ENCODE data around the gene AIRE. TPM values are rescaled to one million over a fixed set of nuclear protein-coding genes. Genes with fewer than 3 reads are reported as not detected.

Gene AIRE
- polyA plus RNA-seq, 1 experiment: not detected

DNA sequence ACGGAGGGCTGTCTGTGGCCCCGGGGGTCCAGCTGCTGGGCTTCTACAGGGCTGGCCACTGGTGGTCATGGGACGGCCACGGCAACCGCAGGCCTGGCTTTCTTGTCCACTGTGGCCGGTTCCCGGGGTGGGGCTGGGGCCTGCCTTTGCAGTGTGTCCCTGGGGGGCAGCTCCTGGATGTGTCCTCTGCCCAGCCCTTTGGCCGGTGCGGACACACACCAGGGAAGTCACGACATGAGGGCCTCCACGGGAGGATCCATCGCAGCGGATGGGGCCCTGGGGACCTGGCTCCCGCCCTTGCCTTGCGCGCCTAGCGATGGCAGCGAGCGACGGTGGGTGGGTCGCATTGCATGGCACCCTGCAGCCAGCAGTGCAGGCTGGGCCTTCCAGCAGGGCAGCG, 32.2 kb downstream of the AIRE start:
- Histone ChIP-seq H3K27ac (ENCODE audit: low read depth, low read length) (no peak overlapping the region), H3K27me3 (ENCODE audit: control insufficient read depth, insufficient read depth, low read length) (no peaks in the 10 kb centered on the region), H3K4me3 (ENCODE audit: low read depth, low read length) (no peak overlapping the region), H3K9me3 (ENCODE audit: control insufficient read depth, insufficient read depth, low read length) (no peaks in the 10 kb centered on the region; the same call in 1 of the 2 replicates)
- ChIA-PET POLR2A (no interaction called here), CTCF (no interaction called here)
- no peak for DNase-seq (ENCODE audit: low read depth, low spot score)
- TF ChIP-seq, protein P1, sequence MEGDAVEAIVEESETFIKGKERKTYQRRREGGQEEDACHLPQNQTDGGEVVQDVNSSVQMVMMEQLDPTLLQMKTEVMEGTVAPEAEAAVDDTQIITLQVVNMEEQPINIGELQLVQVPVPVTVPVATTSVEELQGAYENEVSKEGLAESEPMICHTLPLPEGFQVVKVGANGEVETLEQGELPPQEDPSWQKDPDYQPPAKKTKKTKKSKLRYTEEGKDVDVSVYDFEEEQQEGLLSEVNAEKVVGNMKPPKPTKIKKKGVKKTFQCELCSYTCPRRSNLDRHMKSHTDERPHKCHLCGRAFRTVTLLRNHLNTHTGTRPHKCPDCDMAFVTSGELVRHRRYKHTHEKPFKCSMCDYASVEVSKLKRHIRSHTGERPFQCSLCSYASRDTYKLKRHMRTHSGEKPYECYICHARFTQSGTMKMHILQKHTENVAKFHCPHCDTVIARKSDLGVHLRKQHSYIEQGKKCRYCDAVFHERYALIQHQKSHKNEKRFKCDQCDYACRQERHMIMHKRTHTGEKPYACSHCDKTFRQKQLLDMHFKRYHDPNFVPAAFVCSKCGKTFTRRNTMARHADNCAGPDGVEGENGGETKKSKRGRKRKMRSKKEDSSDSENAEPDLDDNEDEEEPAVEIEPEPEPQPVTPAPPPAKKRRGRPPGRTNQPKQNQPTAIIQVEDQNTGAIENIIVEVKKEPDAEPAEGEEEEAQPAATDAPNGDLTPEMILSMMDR (IDR thresholded peaks at IDR 0.05; ENCODE audit: low read depth, low read length): no peak

DNA sequence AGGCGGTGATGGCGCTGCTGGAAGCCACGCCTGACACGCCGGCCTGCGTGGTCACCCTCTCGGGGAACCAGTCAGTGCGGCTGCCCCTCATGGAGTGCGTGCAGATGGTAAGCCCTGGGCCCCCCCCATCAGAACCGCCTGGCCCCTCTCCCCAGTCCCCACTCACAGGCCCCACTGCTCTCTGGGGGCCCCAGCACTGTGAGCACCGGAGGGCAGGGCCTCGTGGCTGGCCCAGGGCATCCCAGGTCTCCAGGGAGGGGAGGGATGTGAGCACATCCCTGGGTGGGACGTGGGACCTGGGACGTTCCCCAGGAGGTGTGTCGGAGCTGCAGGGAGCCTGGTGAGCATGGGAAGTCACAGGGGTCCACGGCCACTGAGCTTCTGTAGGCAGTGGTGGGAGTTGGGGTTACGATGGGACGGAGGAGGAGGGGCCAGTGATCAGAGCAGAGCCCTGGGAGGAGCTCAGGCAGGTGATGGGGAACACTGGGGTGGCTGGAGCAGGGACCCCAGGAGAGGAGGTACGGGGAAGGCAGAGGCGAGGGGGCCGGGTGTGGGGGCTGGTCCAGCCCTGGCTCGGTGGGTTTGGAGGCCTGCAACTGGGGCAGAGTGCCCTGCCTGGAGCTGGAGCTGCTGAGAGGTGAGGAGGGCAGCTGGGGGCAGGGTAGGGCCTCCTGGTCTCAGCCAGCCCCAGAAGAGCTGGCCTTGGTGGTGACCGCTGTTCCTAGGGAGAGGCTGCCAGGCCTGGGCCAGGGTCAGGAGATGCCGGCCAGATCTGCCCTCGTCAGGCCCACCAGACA, 33.0 kb downstream of the AIRE start:
- Histone ChIP-seq H3K27ac (ENCODE audit: low read depth, low read length) (no peak overlapping the region), H3K4me3 (ENCODE audit: low read depth, low read length) (no peak overlapping the region), H3K9me3 (ENCODE audit: control insufficient read depth, insufficient read depth, low read length) (no peaks in the 10 kb centered on the region; the same call in 1 of the 2 replicates), H3K27me3 (ENCODE audit: control insufficient read depth, insufficient read depth, low read length) (no peaks in the 10 kb centered on the region)
- POLR2A ChIA-PET: interaction anchor here (0.7 to 1.3 kb wide), 2 partner anchors 15 to 20 kb away, joined by 3 to 4 read pairs; no protein-coding TSS in a partner anchor
- TF ChIP-seq, protein P1 (IDR thresholded peaks at IDR 0.05; ENCODE audit: low read depth, low read length): no peak
- CTCF ChIA-PET: interaction anchor here (1.2 kb wide), 1 partner anchor 13 kb away, joined by 3 read pairs; no protein-coding TSS in a partner anchor
- no peak for DNase-seq (ENCODE audit: low read depth, low spot score)

DNA sequence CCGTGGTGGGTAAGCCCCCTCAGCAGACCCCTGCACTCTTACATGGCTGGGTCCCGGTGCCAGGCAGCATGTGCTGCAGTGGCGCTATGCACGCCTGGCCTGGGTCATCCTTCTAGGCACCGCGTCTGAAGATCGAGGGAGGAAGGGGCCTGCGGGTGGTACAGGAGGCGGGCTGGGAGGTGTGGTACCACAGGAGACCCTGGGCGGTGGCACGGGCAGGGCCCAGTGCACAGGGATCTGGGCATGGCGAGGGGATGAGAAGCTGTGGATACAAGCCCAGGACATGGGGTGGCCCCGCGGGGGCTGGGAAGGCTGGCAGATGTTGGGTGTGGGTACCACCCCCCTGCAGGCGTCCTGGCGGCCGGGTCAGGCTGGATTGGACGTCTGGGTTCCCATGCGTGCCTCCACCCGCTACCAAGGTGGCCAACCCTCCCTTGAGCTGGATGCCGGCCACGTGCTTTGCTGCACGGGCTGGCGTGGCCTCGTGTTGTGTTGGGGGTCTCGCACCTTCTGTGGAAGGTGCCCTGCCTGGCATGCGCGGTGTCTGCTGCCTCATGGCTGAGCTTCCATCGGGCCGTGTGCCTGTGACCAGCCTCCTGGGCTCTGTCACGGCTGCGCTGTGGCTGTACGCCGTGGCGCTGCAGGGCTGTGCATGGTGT, 33.9 kb downstream of the AIRE start:
- POLR2A ChIA-PET: interaction anchor here (0.7 to 1.3 kb wide), 2 partner anchors 14 to 19 kb away, joined by 3 to 4 read pairs; no protein-coding TSS in a partner anchor
- no peak overlapping the region for H3K27ac ChIP-seq (ENCODE audit: low read depth, low read length)
- no peak for DNase-seq (ENCODE audit: low read depth, low spot score)
- H3K27me3 ChIP-seq (ENCODE audit: control insufficient read depth, insufficient read depth, low read length): no peaks in the 10 kb centered on the region
- CTCF ChIA-PET: interaction anchor here (1.2 kb wide), 1 partner anchor 14 kb away, joined by 3 read pairs; no protein-coding TSS in a partner anchor
- no peaks in the 10 kb centered on the region; the same call in 1 of the 2 replicates for H3K9me3 ChIP-seq (ENCODE audit: control insufficient read depth, insufficient read depth, low read length)
- TF ChIP-seq, protein P1 (IDR thresholded peaks at IDR 0.05; ENCODE audit: low read depth, low read length): no peak
- no peak overlapping the region for H3K4me3 ChIP-seq (ENCODE audit: low read depth, low read length)

DNA sequence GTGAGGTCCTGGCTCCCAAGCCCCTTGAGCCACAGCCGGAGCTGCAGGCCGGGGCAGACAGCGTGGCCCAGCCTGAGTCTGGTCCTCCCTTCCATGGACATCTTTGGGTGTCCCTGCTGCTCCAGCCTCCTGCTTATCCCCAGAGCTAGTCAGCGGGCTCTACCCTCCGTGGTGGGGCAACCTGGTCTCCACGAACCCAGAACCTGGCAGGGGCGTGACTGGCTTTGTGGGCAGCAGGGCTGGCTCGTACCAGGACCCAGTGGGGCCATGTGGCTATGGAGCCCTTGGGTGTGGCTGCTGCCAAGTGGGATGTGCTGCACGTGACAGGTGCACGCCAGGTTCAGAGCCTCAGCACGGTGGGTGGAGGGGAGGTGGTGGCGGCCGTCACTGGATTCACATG, 35.2 kb downstream of the AIRE start:
- CTCF ChIA-PET: no interaction called here
- POLR2A ChIA-PET: no interaction called here
- DNase-seq (ENCODE audit: low read depth, low spot score): no peak
- H3K4me3 ChIP-seq (ENCODE audit: low read depth, low read length): no peak overlapping the region
- TF ChIP-seq, protein P1 (IDR thresholded peaks at IDR 0.05; ENCODE audit: low read depth, low read length): no peak
- no peaks in the 10 kb centered on the region for H3K27me3 ChIP-seq (ENCODE audit: control insufficient read depth, insufficient read depth, low read length)
- no peaks in the 10 kb centered on the region; the same call in 1 of the 2 replicates for H3K9me3 ChIP-seq (ENCODE audit: control insufficient read depth, insufficient read depth, low read length)
- H3K27ac ChIP-seq (ENCODE audit: low read depth, low read length): no peak overlapping the region
